Measurements from ENCODE around the gene CDK5.

Gene CDK5

DNA sequence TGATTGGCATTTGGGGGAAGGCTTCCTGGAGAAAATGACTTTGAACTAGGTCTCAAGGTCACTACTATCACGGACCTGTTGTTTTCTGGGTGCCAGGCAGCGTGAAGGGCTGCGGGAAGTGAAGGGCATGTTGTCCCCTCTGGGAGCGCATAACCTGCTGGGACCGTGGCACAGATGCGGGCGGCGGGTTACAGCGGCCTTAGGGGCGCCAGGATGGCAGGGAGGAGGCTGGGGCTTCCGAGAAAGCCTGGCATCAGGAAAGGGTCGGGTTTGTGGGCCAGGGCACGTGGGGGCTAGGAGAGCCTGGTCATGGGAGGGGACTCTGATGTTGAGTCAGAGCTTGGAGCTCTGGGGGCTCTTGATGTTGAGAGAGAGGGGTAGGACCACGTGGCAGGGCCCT is 7.8 kb upstream of the CDK5 start:
- Histone ChIP-seq H3K4me2 (ENCODE audit: low read length) (no peak overlapping the region), H3K4me3 (ENCODE audit: low read length) (no peak overlapping the region), H3K36me3 (replicated peaks; ENCODE audit: low read depth, low read length) (peaks cover 28% of the 10 kb centered on the region), H3K9me3 (ENCODE audit: insufficient read depth, low read length) (no peaks in the 10 kb centered on the region), H3K27ac (ENCODE audit: low read length) (no peak overlapping the region), H4K20me1 (ENCODE audit: insufficient read depth, low read length) (peaks cover 12% of the 10 kb centered on the region), H3K9ac (ENCODE audit: low read length) (no peak overlapping the region), H2AFZ (ENCODE audit: low read depth, low read length) (no peak overlapping the region), H3K4me1 (ENCODE audit: low read length) (peaks cover 9% of the 10 kb centered on the region), H3K79me2 (ENCODE audit: low read length) (peaks cover 16% of the 10 kb centered on the region), H3K27me3 (ENCODE audit: low read depth, low read length) (no peaks in the 10 kb centered on the region)
- TF ChIP-seq EZH2phosphoT487 (IDR thresholded peaks at IDR 0.05; ENCODE audit: low read depth) (no peak), CTCF (IDR thresholded peaks at IDR 0.05; ENCODE audit: low read depth, low read length) (no peak)

DNA sequence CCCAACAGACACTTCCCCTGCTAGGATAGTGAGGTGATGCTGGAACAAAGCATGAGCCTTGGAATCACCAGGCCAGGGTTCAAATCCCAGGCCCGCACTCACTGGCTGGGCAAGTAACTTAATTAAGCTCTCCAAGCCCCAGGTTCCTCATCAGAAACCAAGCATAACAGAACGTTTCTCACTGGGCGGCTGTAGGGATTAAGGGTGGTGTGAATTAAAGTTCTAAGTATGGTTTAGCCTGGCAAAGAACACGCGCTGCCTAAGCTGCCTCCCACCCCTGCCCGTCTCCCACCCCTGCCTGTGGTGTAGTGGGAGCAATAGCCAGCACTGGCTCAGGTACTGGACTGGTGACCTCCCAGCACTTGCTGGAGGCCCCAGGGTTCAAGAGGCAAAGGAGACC is 7.3 kb upstream of the CDK5 start:
- Histone ChIP-seq H3K79me2 (ENCODE audit: low read length) (peaks cover 22% of the 10 kb centered on the region), H3K9me3 (ENCODE audit: insufficient read depth, low read length) (no peaks in the 10 kb centered on the region), H3K27ac (ENCODE audit: low read length) (no peak overlapping the region), H3K36me3 (replicated peaks; ENCODE audit: low read depth, low read length) (peaks cover 24% of the 10 kb centered on the region), H3K4me2 (ENCODE audit: low read length) (no peak overlapping the region), H3K9ac (ENCODE audit: low read length) (no peak overlapping the region), H4K20me1 (ENCODE audit: insufficient read depth, low read length) (peaks cover 12% of the 10 kb centered on the region), H3K27me3 (ENCODE audit: low read depth, low read length) (no peaks in the 10 kb centered on the region), H3K4me3 (ENCODE audit: low read length) (no peak overlapping the region), H3K4me1 (ENCODE audit: low read length) (peaks cover 9% of the 10 kb centered on the region), H2AFZ (ENCODE audit: low read depth, low read length) (no peak overlapping the region)
- TF ChIP-seq EZH2phosphoT487 (IDR thresholded peaks at IDR 0.05; ENCODE audit: low read depth), result no peak
- TF ChIP-seq CTCF (IDR thresholded peaks at IDR 0.05; ENCODE audit: low read depth, low read length), result no peak

GRCh38 chr7:151064454-151064853 is 6.8 kb upstream of the CDK5 start:
- Histone ChIP-seq H3K27ac (ENCODE audit: low read length) (no peak overlapping the region), H3K9me3 (ENCODE audit: insufficient read depth, low read length) (no peaks in the 10 kb centered on the region), H3K4me2 (ENCODE audit: low read length) (no peak overlapping the region), H3K79me2 (ENCODE audit: low read length) (peaks cover 26% of the 10 kb centered on the region), H3K4me3 (ENCODE audit: low read length) (no peak overlapping the region), H3K9ac (ENCODE audit: low read length) (no peak overlapping the region), H4K20me1 (ENCODE audit: insufficient read depth, low read length) (peaks cover 12% of the 10 kb centered on the region), H2AFZ (ENCODE audit: low read depth, low read length) (no peak overlapping the region), H3K4me1 (ENCODE audit: low read length) (peaks cover 9% of the 10 kb centered on the region), H3K27me3 (ENCODE audit: low read depth, low read length) (no peaks in the 10 kb centered on the region), H3K36me3 (replicated peaks; ENCODE audit: low read depth, low read length) (peaks cover 23% of the 10 kb centered on the region)
- no peak for TF ChIP-seq CTCF (IDR thresholded peaks at IDR 0.05; ENCODE audit: low read depth, low read length)
- no peak for TF ChIP-seq EZH2phosphoT487 (IDR thresholded peaks at IDR 0.05; ENCODE audit: low read depth)

DNA sequence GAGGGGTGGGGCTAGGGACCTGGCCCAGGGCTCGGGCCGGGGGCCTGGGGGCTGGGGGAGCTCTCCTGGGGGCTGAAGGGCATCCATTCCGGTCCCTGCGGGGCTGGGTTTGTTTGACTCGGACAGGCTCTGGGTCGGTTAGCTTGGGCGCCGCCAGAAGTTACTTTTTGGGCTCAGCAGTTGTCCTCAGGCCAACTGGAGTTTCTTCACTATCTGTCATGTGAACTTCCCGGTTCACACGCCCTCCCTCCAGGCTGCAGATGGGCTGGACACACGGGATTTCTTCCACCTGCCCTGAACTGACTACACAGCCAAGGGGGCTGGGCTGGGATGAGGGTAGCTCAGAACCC is 5.5 kb upstream of the CDK5 start:
- Histone ChIP-seq H3K4me1 (ENCODE audit: low read length) (peaks cover 12% of the 10 kb centered on the region), H2AFZ (ENCODE audit: low read depth, low read length) (no peak overlapping the region), H4K20me1 (ENCODE audit: insufficient read depth, low read length) (peaks cover 12% of the 10 kb centered on the region), H3K27ac (ENCODE audit: low read length) (no peak overlapping the region), H3K79me2 (ENCODE audit: low read length) (peaks cover 26% of the 10 kb centered on the region), H3K4me2 (ENCODE audit: low read length) (no peak overlapping the region), H3K9me3 (ENCODE audit: insufficient read depth, low read length) (no peaks in the 10 kb centered on the region), H3K4me3 (ENCODE audit: low read length) (no peak overlapping the region), H3K27me3 (ENCODE audit: low read depth, low read length) (no peaks in the 10 kb centered on the region), H3K36me3 (replicated peaks; ENCODE audit: low read depth, low read length) (peaks cover 17% of the 10 kb centered on the region), H3K9ac (ENCODE audit: low read length) (no peak overlapping the region)
- TF ChIP-seq EZH2phosphoT487 (IDR thresholded peaks at IDR 0.05; ENCODE audit: low read depth) (no peak), CTCF (IDR thresholded peaks at IDR 0.05; ENCODE audit: low read depth, low read length) (no peak)
